IPS-NIHi11 (cell line): Measurements from ENCODE around the gene ADGRA1.

Experiments used
- DNase-seq: peaks from one replicate; pipeline ENCODE4 v3.0.0; 2012; ENCODE audit warnings: mixed read lengths, low spot score

The ADGRA1 gene

DNA sequence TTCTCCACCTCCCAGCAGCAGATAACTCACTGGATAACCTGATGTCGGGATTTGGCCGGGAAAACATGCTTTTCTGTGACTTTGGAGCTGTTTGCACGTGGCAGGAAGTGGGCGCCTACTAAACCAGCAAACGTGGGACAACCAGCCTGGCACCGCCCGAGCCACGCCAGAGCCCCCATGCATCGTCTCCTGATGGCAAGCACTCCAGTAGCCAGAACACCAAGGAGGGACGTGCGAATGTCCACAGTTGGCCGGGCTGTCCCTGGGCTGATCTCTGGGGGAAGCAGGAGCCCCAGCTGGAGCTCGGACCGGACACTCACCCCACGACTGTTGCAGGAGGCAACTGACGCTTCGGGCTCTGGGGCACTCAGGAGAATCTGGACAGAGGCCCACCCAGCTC, 7.1 kb downstream of the ADGRA1 start:
- no peak for DNase-seq

- no peak for DNase-seq
Observed at GRCh38 chr10:133095586-133095985, 7.9 kb downstream of the ADGRA1 start.

GRCh38 chr10:133096616-133097269, 9.0 kb downstream of the ADGRA1 start:
- no peak for DNase-seq

GRCh38 chr10:133097418-133097817, 9.7 kb downstream of the ADGRA1 start:
- no peak for DNase-seq

DNA sequence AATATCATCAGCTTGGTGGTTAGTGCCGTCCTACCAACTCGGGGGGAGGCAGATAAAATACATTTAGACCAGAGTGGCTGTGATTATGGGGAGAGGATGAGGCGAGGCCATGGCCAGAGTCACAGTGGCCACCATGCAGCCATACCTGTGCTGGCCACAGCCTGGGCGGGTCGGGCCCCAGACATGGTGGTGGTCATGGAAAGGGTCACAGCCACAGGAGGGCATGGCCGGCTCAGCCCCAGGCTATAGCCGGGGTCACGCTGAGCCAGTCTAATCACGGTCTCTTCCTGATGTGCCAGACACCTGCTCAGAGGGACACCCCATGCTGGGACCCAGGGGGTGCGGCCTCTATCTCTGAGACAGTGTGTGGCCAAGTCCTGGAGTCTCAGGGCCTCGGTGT, 10.2 kb downstream of the ADGRA1 start:
- no peak for DNase-seq

DNA sequence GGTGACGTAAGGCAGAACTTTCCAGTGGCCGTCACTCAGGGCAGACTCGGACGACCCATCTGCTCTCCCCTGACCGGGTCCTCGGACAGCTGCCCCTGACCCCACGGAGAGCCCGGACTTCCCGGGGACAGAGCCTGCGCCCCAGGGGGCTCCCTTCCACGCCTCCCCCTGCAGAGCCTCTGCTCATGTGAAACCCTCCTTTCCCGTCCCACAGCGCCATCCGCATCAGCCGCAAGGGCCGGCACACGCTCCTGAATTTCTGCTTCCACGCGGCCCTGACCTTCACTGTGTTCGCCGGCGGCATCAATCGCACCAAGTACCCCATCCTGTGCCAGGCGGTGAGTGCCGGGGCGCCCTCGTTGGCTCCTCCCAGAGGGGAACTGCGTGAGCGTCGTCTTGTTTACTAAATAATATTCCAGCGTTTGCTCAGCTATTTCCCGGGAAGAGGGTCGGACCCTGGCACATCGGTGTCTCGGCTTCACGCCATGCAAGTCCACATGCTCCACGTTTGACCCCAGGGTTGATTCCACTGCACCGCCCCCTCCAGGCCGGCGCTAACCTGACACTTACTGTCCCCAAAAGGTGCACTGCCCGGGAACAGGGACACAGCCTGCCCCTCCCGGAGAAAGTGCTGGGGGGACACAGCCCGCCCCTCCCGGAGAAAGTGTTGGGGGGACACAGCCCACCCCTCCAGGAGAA, 10.9 kb downstream of the ADGRA1 start:
- DNase-seq, result no peak

DNA sequence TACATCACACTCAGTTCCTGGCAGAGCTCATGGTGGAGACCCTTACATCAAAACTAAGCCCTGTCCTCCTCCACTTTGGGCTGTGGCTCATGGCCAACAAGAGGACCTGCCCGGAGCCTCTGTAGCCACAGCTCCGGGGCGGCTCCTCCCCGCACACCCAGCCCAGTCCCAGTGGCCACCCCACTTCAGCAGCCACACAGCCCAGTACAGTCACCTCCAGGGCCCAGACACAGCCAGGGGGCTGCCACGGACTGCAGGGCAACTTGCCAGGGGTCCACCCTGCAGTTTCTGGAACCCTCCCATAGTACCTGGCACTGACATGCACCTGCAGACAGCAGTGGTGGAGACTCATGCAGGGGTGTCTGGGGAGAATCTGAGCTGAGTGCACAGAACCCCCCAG, 11.8 kb downstream of the ADGRA1 start:
- DNase-seq, result no peak

DNA sequence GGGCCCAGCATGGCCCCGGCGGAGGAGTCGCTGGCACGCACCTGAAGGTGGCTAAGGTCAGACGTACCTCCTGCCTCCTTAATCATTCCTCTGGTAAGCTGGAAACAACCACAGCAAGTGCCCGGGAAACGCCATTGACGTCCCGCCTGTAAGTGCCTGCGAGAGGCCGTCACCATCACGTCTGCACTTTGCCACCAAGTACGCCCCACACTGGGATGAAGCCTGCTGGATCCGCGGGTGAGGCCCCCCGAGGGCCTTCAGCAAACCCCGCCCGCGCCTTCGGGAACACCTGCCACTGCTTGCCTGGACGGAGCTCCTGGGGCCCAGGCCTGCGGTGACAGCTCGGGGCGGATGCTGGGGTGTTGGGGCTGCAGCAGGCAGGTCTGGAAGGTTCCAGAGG, 12.5 kb downstream of the ADGRA1 start:
- DNase-seq, result no peak

DNA sequence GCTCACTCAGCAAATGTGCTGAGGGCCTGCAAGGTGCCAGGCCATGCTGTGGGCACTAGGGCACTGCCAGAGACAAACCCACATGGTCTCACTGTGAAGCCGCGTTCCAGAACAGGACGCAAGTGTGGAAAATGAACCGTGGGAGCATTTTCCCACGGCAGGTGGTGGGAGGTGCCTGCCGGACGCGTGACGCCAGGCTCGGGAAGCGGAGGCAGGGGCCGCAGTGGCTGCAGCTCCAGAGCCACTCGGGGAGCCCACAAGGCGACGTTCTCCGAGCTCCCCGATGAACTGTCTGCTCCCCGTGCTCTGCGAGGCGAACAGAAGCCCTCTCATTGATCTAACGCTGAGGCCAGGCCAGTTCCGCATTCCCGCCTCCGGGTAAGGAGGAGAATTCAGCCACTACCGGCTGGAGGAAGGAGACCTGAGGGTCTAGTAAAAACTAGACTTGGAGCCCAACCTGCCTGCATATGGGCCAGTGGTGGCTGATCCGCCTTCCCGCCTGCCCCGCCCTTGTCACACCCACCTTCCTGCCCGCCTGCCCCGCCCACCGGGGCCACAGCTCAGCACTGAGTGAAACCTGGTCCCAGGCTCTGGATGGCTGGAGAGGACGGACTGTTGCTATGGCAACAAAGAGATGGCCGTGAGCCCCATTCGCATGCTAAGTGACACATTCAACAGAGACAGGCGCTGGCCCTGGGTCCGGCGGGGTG, 13.1 kb downstream of the ADGRA1 start:
- peak; percentile 94 for DNase-seq

GRCh38 chr10:133101416-133101810, 13.7 kb downstream of the ADGRA1 start:
- no peak for DNase-seq

GRCh38 chr10:133102415-133103095, 14.8 kb downstream of the ADGRA1 start:
- DNase-seq, result no peak

DNA sequence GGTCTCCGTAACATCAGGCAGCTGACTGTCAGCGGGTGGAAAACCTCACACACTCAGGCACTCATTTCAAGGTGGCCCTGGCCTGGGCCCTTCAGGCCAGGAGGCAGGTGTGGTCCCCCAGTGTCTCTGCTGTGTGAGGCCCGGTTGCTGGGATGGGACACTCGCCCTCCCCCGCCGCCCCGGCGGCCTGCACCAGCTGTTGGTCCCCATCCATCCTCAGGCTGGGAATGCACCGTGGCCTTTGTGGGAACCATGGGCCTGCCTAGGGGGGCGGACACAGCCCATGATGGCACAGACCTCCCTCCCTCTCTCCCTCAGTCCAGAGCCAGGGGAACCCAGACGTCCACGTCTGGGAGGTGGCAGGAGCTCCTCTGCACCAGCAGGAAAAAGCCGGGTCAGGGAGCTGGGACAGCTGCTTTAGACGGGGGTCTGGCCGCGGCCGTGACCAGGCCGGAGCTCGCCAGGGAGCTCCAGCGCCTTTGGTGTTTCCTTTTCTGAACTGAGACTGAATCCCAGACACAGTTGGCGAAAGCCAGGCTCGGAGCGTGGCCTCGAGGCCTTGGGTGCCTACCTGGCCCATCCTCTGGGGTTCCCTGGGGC, 15.7 kb downstream of the ADGRA1 start:
- DNase-seq, result no peak

DNA sequence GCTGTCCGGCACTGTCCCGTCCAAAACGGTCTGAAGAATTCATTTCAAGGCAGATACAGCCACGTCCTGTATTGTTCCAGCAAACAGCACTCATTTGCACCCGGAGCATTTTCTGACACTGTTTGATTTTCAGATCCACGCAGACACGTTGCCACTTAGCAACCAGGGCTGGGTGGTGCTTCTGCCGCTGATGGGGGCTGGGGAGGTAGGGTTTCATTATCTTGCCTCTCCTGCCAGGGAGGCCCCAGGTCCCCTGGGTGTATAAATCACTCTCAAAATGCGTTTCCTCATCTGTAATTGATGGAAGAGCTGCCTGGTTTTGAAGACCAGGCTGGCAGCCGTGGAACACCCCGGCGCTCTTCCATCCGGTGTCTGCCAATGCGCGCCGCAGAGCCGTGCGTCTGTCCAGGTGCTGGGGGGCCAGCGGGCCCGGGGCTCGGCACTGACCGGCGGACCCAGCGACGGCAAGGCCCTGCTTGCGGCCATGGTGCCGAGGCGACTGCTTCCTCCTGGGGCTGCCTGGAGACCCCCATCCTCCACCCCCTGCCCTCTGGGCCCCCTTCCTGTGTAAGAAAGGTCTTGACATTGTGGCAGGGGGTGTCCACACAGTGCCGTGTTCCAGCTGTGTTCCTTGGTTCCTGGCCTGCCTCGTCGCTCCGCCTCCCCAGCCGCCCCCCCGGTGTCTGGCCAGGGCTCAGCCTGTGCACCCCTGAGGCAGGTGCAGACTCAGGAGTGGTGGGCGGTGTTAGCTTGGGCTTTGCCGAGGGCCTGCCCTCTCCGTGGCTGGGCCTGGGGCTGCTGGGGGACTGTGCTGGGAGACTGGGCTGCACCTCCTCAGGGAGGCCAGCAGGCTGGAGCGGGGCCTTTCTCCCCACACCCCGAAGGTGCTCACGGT, 16.6 kb downstream of the ADGRA1 start:
- no peak for DNase-seq

DNA sequence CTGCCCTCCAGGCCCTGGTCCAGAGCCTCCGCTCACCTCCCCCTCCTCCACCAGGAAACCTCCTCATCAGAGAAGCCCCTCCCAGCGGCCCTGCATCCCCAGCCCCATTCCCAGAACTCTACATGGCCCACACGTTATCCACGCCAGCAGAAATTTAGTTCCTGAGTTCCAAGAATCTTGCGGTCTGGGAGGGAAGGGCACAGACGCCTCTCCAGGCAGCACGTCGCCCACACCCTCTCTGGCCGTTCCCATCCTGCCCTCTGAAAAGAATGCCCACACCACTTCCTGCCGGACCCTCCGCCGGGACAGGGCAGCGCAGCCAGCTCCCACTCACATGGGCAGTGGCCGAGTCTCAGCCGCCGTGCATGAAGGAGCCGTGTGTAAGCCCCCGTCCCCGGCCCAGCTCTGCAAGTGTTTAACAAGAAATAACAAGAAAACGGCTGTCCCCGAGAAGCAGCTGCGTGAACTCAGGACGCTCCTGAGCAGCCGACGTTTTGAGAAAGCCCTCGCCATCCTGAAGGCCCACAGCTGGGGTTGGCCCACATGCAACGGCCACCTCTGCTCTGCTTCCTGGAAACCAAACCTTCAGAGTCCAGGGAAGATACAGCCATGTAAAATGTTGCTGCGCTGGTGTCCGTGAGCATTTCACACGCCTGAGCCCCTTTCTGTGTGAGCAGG, 17.4 kb downstream of the ADGRA1 start:
- DNase-seq, result no peak

DNA sequence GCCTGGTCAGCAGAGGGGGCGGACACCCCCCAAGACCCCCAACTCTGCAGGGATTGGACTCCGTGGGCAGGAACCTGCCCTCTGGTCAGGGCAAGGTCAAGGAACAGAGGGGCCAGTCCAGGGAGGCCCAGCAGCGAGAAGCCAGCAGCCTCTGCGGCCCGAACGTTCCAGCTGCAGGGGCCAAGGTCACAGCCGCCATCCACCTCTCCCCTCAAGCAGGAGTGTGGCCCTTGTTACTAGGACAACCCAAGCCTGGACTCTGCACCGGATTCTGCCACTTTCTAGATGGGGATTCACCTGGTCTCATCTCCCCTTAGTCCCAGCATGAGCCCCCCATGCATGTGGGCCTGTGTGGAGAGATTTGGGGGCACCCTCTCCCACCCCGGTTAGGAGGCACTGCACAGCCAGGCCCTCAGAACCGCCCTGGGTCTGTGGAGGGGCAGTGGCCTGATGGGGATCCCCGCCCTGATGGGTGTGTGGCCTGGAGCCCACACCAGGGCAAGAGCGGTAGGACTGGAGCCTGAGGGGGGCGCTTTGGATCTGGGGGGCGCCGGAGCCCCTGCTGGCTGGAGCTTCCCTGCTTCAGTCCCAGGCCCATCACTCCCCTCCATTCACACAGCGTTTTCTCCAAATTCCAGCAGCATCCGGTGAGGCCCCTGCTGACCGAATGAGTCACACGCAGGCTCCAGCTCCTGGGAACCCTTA, 18.1 kb downstream of the ADGRA1 start:
- no peak for DNase-seq

DNA sequence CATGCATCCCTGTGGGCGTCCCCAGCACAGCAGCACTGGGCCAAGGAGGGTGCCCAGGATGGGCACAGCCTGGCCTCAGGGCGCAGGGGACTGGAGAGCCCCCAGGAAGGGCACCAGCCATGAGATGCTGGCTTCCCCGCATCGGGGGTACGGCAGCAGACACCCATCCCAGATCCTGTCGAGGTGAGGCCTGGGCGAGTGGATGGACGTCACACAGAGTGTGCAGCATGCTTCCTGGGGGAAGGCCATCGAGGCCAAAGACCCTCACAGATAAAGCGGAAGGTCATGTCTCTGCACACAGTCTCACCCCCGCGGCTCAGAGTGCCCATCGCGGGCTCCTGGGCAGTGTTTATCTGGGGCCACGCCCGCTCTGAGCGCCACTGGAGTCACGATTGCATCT, 18.8 kb downstream of the ADGRA1 start:
- DNase-seq, result no peak

GRCh38 chr10:133107442-133107841, 19.7 kb downstream of the ADGRA1 start:
- no peak for DNase-seq

DNA sequence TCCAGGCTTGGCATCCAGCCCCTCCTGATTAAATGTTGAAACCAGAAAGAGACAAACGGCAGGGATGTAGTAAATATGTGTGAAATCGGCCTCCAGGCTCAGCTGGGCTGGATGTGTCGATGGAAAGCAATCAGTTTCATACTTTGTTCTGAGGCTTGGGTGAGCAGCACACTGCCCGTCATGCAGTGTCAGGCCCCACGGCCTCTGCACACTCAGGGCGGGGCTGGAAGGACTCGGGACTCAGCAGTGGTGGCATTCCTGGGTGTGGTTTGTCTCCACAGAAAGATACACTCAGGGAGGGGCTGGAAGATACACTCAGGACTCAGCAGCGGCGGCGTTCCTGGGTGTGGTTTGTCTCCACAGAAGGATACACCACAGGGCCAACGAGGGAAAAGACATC, 22.0 kb downstream of the ADGRA1 start:
- DNase-seq, result no peak

GRCh38 chr10:133110133-133110532, 22.4 kb downstream of the ADGRA1 start:
- DNase-seq, result no peak
